ENCODE results near the gene PMEPA1.

DNA sequence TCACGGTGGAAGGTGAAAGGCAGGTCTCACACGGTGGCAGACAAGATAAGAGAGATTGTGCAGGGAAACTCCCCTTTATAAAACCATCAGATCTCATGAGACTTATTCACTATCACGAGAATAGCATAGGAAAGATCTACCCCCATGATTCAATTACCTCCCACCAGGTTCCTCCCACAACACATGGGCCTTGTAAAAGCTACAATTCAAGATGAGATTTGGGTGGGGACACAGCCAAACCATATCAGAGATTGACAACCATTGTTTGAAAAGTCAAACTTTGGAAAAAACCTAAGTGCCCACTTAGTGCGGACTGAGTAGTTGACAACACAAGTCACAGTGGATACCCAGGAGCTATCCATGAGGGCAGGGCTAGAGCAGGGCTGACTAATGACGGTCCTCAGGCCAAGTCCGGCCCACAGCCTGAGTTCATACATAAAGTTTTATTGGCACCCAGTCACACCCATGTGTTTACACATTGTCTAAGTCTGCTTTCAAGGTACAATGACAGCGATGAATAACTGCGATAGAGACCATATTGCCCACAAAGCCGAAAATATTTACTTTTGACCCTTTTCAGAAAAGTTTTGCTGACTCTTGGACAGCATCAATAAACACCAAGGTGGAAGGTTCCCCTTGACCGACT is 33.8 kb upstream of the PMEPA1 start:
- TF ChIP-seq, protein P1, sequence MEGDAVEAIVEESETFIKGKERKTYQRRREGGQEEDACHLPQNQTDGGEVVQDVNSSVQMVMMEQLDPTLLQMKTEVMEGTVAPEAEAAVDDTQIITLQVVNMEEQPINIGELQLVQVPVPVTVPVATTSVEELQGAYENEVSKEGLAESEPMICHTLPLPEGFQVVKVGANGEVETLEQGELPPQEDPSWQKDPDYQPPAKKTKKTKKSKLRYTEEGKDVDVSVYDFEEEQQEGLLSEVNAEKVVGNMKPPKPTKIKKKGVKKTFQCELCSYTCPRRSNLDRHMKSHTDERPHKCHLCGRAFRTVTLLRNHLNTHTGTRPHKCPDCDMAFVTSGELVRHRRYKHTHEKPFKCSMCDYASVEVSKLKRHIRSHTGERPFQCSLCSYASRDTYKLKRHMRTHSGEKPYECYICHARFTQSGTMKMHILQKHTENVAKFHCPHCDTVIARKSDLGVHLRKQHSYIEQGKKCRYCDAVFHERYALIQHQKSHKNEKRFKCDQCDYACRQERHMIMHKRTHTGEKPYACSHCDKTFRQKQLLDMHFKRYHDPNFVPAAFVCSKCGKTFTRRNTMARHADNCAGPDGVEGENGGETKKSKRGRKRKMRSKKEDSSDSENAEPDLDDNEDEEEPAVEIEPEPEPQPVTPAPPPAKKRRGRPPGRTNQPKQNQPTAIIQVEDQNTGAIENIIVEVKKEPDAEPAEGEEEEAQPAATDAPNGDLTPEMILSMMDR (IDR thresholded peaks at IDR 0.05) = no peak
- TF ChIP-seq POLR2AphosphoS5 (IDR thresholded peaks at IDR 0.05) = no peak
- no peak for TF ChIP-seq POLR2A (IDR thresholded peaks at IDR 0.05; ENCODE audit: low read depth)
- TF ChIP-seq EP300 (IDR thresholded peaks at IDR 0.05) = no peak
